Subcutaneous adipose tissue (tissue), 4 donors: ENCODE data around the gene PARP4. TPM values are rescaled to one million over a fixed set of nuclear protein-coding genes. Genes with fewer than 3 reads are reported as not detected.

ENCODE experiments used
- CTCF ChIP-seq: fragments of 450-650 bp; IDR thresholded peaks from one replicate; pipeline ENCODE4 v1.5.1; 2016; ENCODE audit warnings: low read depth, mild to moderate bottlenecking, control low read depth, antibody characterized with exemption, moderate library complexity
- total RNA-seq, 4 donors: library from RNA; depleted of rRNA; stranded (reverse); fragments of >200 nt; gene quantifications; one replicate each; pipeline ENCODE4 v1.1.0, GENCODE V29; 2016

Gene PARP4
- total RNA-seq, 4 donors from 2014 or later = 53.7 to 101 (median 70.5) TPM

GRCh38 chr13:24385902-24386301, 126.7 kb downstream of the PARP4 start:
- no peak for TF ChIP-seq CTCF

GRCh38 chr13:24381541-24382265, 130.9 kb downstream of the PARP4 start:
- TF ChIP-seq CTCF = no peak

Other genes with a start within 250 kb of the PARP4 start
- 1 to 10 TPM in 2 of 4 donors, under 1 TPM in 1, not detected in 1; 0.34 to 2.0 (median 1.9) TPM for gene C1QTNF9, start 203.2 kb downstream of the PARP4 start, total RNA-seq
- not detected for gene ATP12A, start 167.6 kb upstream of the PARP4 start, total RNA-seq